Measurements from ENCODE around the gene TREM2.

- TF ChIP-seq CTCF (IDR thresholded peaks at IDR 0.05) (no peak), EZH2 (IDR thresholded peaks at IDR 0.05; ENCODE audit: borderline replicate concordance, insufficient read depth, low read depth, low read length, poor library complexity, severe bottlenecking) (no peak)
Observed at GRCh38 chr6:41197234-41197633, 34.3 kb upstream of the TREM2 start.

All from B cell (primary cell).